Activated T-helper 1 cell treated with Interleukin-2 at 50 U/mL for 16 hours (primary cell): ENCODE data around the gene MECP2.
A peak's percentile ranks its signal among the peaks of the same experiment; 100 is the strongest.
"Not testable (repeated sequence)": the region's sequence is repeated elsewhere in the genome, so short reads cannot be mapped to it uniquely, and the experiment has no call there.

ENCODE experiments used
- DNase-seq: peaks from one replicate; pipeline ENCODE4 v3.0.0-alpha.2; 2020; ENCODE audit warnings: low read depth

MECP2 gene

DNA sequence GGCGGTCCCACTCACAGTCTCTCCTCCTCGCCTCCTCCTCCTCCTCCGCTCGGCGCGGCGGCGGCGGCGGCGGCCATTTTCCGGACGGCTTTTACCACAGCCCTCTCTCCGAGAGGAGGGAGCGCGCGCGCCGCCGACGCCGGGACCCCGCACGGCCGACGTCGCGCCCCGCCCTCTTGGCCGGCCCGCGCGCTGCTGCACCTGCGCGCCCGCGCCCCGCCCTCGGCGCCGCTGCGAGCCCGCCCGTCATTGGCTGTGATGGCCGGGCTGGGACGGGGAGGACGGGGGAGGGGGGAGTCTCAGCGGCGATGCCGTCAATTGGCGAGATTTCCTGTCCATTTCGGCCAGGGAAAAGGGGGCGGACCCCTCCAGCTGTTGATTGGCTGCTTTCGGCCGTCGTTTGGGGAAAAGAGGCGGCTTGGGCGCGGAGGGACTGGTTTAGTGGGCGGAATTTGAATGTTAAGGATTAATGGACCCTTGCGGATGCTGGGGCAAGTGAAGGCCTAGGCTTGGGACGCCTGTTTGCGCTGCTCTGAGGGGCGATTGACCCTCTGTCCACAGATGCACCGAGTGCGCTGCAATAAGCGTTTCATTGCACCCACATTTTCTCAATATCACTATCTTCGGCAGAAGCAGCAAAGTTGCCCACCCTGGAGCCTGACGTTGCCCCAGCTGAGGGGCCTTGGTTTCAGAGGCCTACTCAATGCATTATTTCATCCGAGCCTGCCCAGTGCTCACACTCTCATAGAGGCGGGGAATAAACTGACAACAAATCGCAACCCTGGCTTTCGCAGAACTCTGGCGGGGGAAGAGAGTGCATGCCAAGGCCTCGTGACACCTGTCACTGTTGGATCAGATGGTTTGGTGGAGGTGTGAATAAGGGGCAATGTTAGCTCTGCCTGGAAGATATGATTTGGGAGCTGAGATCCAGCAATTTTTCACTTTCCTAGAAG lies at the start of gene MECP2:
MECP2 (minus strand) TSS at position 129 of the 953 bp plus-strand sequence.
- DNase-seq: peak; percentile 80

DNA sequence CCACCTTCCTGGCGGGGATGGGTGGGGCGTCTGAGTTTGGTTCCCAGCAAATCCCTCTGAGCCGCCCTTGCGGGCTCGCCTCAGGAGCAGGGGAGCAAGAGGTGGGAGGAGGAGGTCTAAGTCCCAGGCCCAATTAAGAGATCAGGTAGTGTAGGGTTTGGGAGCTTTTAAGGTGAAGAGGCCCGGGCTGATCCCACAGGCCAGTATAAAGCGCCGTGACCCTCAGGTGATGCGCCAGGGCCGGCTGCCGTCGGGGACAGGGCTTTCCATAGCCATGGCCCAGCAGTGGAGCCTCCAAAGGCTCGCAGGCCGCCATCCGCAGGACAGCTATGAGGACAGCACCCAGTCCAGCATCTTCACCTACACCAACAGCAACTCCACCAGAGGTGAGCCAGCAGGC lies 46.5 kb upstream of the MECP2 start, which contains the start of gene OPN1LW:
OPN1LW (plus strand) TSS at position 234 of the 400 bp plus-strand sequence; CDS start at position 275, 41 bp downstream.
- DNase-seq: not testable (repeated sequence)

DNA sequence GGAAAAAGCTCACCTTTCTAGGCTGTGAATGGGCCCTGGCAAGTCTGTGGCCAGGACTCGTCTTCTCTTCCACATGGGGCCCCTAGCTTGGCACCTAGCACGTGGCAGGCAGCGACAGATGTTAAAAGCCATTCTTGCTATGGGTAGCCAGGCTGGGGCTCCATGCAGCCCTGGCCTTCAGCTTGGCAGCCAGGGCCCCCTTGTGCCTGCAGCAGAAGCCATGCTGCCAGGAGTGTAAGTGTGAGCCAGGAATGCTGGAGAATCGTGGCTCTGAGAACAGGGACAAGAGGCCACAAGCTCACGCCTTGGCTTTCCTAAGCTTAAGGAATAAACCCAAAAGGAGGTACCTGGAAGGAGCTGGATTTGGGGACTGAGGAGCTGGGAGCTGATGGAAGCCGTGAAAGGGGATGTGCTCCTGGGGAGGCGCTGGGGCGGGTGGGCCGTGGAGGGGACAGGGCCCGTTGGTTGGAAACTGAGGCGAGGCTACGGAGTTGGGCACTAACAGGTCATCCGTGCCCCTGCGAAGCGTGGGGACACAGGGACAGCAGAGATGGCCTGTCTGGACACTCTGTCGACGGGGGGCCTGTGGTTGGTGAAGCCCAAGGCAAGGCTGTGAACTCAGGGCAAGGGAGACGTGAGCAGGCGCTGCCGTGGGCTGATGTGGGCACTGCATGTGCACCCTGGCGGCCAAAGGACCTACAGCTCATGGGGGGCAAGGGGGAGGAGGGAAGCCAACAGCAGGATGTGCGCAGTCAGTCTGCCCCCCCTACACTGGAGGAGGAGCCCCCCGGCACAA lies 45.6 kb upstream of the MECP2 start:
- no peak for DNase-seq

DNA sequence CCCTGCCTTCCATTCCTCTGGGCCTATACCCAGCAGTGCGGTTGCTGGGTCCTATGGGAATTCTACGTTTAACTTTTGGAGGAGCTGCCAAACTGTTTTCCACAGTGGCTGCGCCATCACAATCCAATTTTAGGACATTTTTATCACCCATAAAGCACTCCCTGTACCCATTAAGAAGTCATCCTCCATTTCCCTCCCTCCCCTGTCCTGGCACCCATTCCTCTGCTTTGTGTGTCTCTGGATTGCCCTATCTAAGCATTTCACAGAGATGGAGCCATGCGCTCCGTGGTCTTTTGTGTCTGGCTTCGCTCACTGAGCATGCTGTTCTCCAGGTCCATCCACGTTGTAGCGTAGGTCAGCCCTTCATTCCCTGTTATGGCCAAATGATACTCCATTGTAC lies 44.9 kb upstream of the MECP2 start:
- DNase-seq: no peak

DNA sequence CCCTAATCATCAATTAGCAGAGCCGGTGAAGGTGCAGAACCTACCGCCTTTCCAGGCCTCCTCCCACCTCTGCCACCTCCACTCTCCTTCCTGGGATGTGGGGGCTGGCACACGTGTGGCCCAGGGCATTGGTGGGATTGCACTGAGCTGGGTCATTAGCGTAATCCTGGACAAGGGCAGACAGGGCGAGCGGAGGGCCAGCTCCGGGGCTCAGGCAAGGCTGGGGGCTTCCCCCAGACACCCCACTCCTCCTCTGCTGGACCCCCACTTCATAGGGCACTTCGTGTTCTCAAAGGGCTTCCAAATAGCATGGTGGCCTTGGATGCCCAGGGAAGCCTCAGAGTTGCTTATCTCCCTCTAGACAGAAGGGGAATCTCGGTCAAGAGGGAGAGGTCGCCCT lies 43.2 kb upstream of the MECP2 start:
- DNase-seq: no peak

DNA sequence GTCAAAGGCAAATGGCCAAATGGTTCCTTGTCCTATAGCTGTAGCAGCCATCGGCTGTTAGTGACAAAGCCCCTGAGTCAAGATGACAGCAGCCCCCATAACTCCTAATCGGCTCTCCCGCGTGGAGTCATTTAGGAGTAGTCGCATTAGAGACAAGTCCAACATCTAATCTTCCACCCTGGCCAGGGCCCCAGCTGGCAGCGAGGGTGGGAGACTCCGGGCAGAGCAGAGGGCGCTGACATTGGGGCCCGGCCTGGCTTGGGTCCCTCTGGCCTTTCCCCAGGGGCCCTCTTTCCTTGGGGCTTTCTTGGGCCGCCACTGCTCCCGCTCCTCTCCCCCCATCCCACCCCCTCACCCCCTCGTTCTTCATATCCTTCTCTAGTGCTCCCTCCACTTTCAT lies 42.7 kb upstream of the MECP2 start:
- no peak for DNase-seq

DNA sequence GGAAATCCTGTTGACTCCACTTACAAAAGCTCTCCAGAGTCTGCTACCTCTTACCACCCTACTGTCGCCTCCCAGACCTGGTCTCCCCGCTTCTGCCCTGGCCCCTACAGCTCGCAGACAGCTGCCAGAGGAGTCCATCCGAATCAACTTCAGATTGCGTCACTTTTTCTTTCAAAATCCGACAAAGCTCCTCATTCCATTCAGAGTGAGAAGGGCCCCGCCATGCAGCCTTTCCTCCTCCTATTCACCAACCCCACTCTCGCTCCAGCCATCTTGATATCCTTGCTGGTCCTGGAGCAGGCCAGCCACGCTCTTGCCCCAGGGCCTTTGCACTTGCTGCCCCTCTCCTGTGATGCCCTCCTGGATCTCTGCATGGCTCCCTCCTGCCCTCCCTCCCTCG lies 41.3 kb upstream of the MECP2 start:
- no peak for DNase-seq

DNA sequence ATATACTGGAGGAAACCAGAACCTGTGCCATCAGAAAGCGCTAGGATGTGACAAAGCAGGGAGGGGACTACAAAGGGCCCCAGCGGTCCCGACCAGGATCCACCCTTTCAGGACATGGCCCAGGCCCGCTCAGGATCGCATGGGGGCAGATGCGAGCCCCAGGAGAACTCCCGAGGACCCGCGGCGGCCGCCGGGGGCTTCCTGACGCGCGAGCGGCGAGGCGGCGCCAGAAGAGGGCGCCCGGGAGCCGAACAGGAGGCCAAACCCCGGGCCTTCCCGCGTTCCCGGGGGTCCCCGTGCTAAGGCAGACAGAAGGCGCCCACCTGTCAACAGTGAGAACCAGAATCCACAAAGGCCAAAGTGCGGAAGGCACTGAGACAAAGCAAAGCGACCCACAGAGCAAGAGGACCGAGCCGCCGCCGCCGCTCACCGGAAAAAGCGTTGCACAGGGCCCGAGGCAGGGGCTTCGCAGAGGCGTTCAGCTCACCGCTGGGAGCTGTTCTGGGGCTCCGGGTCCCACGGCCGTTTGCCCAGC lies 39.2 kb upstream of the MECP2 start:
- DNase-seq: peak; percentile 55

DNA sequence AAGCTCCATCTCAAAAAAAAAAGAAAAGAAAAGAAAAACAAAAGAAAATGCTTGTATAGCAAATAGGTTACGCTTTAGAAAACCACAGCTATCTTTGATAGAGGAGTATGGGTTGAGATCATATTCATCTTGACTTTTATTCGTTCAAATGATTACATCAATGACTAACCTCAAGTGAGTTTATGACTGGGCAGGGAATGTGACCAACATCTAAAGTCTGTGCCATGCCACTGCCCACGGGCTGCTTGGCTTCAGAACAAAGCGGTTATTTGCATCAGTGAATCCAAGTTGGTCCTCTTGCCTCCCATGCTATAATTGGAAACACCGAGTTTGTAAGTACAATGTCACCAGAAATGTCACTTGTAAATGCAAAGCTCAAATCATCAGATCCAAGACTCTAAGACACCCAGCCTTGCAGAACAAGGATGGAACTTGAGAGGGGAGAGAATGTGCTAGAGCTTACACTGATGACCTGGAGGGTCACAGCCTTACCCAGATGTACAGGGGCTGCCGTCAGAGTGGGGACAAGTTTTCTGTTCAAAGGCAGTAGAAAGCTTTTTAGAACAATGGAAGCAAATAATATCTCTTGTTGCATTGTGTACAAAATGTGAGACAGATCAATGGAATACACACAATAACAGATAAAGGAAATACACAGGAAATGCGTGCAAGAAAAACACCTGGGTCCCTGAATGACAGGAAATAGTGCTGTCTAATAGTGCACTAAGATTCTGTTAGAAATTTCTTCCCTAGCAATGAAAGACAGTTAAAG lies 38.1 kb upstream of the MECP2 start:
- DNase-seq: no peak

DNA sequence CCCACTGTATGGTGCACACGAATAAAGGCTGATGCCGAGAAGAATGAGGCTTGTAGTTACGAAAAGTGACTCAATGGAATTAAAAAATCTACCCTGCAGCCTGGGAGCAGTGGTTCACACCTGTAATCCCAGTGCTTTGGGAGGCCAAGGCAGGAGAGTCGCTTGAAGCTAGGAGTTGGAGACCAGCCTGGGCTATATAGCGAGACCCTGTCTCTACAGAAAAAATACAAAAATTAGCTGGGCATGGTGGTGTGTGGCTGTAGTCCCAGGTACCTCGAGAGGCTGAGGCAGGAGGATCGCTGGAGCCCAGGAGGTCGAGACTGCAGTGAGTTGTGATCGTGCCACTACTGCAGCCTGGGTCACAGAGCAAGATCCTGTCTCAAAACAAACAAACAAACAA lies 34.8 kb upstream of the MECP2 start:
- DNase-seq: no peak

DNA sequence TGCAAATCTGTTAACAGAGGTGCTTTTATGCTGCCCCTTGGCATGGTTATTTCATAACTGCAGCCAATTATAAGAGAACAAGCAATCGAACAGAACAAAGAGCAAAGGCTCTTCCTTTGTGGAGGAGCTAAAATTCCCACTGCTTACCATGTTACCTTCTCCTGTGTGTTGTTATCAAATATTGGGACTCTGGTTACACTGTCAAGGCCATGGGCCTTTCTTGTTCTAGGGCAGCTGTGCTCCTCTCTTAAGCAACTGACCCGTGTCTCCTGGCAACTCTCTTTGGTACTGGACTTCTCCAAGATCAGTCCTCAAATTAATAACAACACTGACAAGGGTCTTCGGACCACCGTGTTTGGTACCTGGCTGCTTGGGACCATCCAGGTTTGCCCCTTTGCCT lies 34.4 kb upstream of the MECP2 start:
- DNase-seq: no peak

DNA sequence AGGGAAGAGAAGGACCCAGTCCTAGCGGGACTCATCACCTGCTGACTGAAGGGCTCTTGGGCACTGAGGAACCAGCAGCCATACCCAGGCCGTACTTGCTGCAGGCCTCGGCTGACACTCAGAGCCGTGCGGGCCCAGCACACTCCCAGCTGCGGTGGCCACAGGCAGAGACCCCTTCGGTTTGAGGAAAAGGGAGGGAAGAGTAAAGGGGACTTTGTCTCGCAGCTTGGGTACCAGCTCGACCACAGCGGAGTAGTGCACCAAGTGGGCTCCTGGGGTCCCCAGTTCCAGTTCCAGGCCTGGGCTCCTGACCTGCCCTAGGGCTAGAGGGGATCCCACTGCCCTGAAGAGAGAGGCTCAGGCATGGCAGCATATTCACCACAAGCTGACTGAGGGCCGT lies 28.6 kb upstream of the MECP2 start:
- DNase-seq: no peak

DNA sequence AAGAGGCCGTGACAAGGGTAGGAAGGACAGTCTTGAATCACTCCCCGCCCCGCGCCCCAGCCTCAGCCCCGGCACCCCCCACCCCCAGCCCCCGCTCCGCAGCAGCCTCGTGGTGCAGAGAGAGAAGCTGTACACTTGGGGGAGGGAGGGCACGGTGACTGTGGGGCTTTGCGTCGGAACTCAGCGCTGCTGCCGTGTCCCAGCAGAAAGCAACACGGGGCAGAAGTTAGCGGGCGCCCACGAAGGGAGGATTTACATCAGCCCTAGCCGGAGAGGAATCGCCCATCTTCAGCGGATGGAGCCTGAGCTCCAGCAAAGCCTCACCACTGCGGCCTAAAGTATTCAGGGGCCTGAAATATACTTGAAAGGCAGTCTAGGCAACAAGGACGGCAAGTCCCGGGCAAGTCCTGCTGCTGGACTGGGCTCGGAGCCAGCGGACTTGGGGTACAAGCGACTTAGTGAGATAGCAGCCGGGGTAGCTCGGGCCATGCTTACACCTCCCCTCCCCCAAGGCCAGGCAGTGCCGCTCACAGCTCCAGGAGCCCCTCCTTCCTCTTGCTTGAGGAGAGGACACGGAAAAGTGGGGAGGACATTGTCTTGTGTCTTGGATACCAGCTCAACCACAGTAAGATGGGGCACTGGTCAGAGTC lies 28.0 kb upstream of the MECP2 start:
- no peak for DNase-seq

DNA sequence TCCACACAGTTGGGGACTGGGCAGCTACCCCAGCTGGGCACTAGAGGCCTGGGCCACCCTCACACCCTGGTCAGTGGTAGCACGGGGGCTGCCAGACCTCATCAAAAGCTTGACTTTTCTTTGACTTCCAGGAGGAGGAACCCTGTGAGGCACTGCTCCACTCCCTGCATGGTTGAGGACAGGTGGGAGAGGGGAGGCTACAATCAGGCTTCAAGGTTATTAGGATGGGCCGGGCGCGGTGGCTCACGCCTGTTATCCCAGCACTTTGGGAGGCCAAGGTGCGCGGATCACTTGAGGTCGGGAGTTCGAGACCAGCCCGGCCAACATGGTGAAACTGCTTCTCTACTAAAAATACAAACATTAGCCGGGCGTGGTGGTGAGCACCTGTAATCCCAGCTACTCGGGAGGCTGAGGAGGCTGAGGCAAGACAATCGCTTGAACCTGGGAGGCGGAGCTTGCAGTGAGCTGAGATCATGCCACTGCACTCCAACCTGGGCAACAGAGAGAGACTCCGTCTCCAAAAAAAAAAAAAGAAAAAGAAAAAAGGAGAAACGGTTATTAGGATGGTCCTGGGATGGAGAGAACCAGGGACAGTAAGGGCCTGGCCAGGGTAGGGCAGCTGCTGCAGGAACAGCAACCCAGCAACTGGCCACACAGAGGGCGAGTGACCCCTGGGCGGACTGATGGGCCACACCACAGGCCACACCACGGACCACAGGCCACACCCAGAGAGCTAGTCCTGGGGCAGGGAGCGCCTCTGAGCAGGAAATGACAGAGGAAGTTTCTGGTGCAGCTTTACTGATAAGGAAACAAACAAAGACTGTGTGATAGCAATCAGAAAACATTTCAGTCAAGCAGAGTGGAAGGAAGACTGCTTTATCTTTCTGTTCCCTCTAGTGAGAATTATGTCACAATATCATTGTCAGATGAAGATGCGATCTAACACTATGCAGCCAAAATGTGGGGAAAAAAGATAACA lies 26.0 kb upstream of the MECP2 start:
- DNase-seq: peak; percentile 5

DNA sequence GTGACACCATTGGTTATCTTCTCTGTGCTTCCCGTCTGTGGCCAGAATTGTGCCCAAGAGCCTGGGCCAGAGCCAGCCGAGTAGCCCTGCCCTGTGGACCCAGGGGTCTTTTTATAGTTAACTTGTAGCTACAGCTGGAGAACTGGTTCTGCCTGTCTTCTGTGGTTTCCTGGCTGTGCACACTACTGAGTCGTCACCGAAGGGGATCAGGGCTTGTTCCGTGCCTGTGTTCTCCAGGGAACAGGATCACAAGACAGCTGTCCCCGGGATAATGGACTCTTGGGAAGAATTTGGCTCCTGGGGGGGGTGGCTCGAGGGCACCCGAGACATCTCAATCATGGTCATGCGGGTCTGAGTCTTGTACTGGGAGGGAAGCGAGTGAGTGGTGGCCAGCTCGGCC lies 24.4 kb upstream of the MECP2 start:
- DNase-seq: no peak

DNA sequence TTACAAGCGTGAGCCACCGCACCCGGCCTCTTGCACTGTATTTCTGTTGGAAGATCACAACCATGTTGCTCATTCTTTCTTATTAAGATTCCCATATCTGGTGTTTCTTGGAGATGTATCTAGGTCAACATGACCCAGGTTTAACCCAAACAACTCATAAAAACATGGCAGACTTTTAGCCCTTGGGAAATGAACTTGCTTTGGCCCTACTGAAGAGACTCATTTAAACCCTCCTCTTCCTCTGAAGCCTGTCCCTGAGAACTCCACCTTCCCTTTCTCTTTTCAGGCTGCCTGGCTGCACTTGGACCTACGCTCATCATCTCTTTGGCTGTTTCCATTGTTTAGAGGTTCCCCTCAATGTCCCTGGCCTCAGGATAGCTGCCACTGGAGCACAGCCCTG lies 23.7 kb upstream of the MECP2 start:
- DNase-seq: no peak

DNA sequence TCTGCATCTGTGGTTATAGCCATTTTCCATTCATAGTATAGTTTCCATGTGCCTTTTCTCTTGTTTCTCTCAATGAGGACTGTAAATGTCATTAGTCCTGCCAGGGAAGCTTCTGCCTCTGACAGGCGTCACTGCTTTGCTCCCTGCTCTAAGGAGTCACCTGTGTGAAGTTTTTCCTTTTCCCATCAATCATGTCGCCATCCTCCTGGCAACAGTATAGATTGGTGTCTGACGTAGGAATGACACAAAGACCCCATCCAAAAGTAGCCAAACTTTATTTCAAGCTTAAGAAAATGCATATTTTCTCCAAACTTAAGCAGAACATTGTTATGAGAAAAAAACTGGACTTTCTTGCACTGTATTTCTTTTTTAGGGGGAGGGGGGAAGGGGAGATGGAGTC lies 23.1 kb upstream of the MECP2 start:
- DNase-seq: no peak

DNA sequence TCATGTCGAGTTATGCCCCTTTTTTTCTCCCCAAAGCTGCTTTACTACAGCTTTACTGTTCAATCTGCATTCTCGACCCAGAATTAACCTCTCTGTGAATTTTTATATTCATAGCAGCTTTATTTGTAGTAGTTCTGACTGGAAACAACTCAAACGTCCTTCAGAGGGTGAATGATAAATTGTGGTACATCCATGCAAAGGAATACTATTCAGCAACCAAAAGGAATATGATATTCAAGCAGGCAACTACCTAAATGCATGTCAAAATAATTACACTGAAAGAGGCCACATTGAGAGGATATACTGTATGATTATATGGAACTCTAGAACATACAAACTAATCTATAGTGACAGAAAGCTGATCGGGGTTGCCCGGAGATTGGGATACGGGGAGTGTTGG lies 20.0 kb upstream of the MECP2 start:
- no peak for DNase-seq

DNA sequence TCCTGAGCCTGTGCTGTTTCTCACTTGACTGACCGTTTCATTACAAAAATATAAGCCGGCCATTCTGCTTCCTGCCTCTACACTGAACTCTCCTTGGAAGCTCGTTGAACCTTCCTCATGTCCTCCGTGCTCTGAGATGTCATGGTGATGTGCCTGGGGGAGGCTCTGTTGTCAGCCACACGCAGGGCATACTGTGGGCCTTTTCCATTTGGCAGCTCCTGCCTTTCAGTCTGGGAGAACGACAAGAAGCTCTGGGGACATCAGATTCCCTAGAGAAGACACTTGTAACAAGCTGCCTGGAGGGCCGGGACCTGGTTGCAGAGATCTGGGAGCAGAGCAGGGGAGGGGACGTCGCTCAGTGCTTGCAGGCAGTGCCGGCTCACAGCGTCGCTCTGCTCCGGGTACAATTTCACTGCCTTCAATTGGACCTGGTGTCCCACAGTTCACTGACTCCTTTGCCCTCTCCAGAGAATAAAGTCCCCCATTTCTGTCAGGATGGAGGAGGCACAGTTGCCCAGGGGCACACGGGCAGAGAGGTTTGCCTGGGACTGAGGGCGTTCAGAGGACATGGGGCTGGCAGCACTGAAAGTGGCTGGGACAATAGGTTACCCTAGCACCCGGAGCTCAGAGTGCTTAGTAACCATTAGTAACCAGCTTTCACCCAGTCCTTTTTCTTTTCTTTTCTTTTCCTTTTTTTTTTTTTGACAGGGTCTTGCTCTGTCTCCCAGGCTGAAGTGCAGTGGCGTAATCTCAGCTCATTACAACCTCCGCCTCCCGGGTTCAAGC lies 19.1 kb upstream of the MECP2 start:
- DNase-seq: no peak
